ENCODE measurements around the gene FAM227A. TPM values are rescaled to one million over a fixed set of nuclear protein-coding genes. Genes with fewer than 3 reads are reported as not detected.

Gene FAM227A
- total RNA-seq, 1 donor: 2.0 TPM

GRCh38 chr22:38674888-38675287 lies 18.7 kb upstream of the FAM227A start:
- no peak for DNase-seq (ENCODE audit: low read depth)
- TF ChIP-seq CTCF (IDR thresholded peaks at IDR 0.05; ENCODE audit: insufficient read depth, low read length): no peak
- no peak overlapping the region for H3K4me3 ChIP-seq (ENCODE audit: low read depth, low read length)

GRCh38 chr22:38657045-38657909 lies 1.1 kb upstream of the FAM227A start:
- peak overlapping the region; percentile 86 for H3K4me3 ChIP-seq (ENCODE audit: low read depth, low read length)
- peak; percentile 3 for DNase-seq (ENCODE audit: low read depth)
- TF ChIP-seq CTCF (IDR thresholded peaks at IDR 0.05; ENCODE audit: insufficient read depth, low read length): no peak

DNA sequence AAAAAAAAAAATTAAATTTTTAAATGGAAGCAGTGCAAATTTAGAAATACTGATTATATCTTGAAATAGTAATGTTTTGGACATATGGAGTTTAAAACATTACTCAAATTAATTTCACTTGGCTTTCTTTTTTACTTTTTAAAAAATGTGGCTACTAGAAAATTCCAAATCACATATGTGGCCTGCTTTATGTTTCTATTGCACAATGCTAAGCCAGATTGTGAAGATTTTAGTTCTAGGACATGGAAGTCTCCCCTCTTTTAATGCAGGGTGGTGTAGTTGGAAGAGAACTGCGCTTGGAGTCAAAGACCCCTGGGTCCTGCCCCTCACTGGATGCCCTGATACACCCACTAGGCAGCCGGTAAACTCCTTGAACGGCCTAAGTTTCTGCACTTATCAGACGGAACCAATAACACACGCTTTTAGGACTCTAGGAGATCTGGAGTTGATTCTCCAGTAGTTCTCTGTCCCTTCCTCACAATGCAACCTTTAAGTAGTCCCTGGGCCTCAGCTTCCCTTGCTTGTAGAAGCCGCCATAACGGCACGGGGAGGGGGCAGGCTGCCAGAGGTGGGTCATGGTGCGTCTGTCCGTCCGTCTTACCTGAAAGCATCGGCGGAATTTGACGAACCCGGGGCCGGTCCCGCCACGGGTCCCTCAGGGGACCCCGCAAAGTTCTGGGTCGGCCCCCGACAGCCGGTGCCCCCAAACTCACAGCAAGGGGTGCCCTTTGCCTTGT lies 505 bp downstream of the FAM227A start:
- DNase-seq (ENCODE audit: low read depth): peak; percentile 17
- TF ChIP-seq CTCF (IDR thresholded peaks at IDR 0.05; ENCODE audit: insufficient read depth, low read length): no peak
- peak overlapping the region; percentile 86 for H3K4me3 ChIP-seq (ENCODE audit: low read depth, low read length)

DNA sequence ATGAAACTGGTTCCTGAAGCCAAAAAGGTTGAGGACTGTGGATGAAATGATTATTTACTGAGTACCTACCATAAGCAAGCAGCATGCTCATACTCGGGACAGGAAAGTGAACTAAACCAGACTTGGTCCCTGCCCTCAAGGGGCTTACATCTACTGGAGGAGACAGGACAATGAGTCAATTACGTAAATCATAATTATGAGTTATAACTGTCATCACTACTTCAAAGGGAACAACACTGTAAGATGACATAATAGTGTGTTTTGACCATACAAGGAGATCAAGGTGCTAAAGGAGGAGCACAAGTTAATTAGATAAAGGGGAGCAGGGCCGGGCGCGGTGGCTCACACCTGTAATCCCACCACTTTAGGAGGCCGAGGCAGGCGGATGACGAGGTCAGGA lies 2.5 kb downstream of the FAM227A start:
- no peak for DNase-seq (ENCODE audit: low read depth)
- H3K4me3 ChIP-seq (ENCODE audit: low read depth, low read length): no peak overlapping the region
- TF ChIP-seq CTCF (IDR thresholded peaks at IDR 0.05; ENCODE audit: insufficient read depth, low read length): no peak

DNA sequence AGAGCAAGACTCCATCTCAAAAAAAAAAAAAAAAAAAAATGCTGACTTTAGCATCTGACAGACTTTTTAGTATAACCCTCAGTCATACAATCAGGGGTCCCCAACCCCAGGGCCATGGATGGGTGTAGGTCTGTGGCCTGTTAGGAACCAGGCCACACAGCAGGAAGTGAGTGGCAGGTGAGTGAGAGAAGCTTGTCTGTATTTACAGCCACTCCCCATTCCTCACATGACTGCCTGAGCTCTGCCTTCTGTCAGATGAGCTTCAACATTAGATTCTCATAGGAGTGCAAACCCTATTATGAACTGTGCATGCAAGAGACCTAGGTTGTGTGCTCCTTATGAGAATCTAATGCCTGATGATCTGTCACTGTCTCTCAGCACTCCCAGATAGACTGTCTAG lies 3.3 kb downstream of the FAM227A start:
- H3K4me3 ChIP-seq (ENCODE audit: low read depth, low read length): no peak overlapping the region
- DNase-seq (ENCODE audit: low read depth): no peak
- no peak for TF ChIP-seq CTCF (IDR thresholded peaks at IDR 0.05; ENCODE audit: insufficient read depth, low read length)

DNA sequence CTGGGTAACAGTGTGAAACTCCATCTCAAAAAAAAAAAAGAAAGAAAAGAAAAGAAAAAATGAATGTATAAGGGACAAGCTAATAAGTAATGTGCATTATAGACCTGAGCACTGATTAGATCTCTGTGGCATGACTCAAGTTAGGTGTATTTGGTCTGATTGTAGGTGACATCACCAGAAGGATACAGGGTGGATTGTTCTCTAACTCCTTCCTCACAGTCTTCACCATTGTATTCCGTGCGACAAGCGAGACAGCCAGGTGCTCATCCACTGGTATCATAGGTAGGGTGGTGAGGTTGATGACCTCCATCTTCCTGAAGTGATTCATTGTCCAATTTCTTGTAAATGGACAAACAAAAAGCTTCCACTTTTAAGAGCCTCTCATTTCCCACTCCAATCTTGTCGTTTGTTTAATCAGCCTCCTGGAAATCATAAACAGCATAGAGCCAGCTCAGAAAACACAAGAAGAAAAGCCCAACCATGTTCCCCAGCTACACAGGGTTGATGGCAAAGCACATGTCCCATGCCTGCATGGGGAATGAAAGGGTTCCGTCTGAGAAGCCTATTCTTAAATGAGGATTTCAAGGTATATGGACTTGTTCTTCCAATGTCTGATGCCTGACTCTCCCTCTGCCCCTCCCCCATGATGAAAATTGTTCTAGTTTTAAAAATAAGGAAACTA lies 6.2 kb downstream of the FAM227A start:
- no peak for DNase-seq (ENCODE audit: low read depth)
- H3K4me3 ChIP-seq (ENCODE audit: low read depth, low read length): no peak overlapping the region
- TF ChIP-seq CTCF (IDR thresholded peaks at IDR 0.05; ENCODE audit: insufficient read depth, low read length): no peak
